ENCODE results near the gene CBFA2T3.

GRCh38 chr16:88924834-88925539 lies 52.0 kb downstream of the CBFA2T3 start:
- no peak for TF ChIP-seq CTCF (IDR thresholded peaks at IDR 0.05)
- no peak for TF ChIP-seq POLR2A (IDR thresholded peaks at IDR 0.05)
- TF ChIP-seq EP300 (IDR thresholded peaks at IDR 0.05): no peak
